COLO829 (cell line): Measurements from ENCODE around the gene UPF3A.
A peak's percentile ranks its signal among the peaks of the same experiment; 100 is the strongest.

Experiments used
- DNase-seq: peaks from one replicate; pipeline ENCODE4 v3.0.0; 2012; ENCODE audit warnings: low spot score

UPF3A gene

DNA sequence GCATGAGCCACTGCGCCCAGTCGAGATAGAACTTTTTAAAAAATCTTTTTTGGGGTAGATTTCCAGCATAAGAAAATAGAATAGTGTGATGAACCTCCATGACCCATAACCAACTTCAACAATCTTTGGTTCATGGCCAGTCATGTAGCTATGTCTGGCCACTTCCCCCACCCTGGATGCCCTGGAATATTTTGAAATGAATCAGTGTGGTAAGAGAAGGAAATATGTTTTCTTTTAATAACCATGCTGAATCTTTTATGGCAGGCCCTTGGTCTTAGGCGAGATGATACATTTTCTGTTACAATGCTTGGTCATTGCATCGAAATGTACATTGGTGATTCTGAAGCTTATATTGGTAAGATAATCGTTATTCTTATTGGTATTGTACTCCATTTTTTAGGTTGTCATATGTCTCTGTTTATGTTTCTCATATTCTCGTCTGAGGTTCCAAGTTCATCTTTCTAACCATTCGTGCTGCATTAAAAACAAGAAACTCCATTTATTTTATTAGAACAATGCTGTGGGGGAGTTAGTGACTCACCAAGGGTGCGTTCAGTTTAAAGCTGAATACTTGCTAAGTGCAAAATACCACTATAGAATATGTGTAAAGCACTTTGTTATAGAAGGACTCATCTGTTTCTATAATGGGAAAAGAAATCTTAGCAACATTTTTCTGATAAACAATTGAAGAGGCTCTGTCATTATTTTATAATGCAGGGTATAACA is 16.4 kb upstream of the UPF3A start:
- peak; percentile 50 for DNase-seq

DNA sequence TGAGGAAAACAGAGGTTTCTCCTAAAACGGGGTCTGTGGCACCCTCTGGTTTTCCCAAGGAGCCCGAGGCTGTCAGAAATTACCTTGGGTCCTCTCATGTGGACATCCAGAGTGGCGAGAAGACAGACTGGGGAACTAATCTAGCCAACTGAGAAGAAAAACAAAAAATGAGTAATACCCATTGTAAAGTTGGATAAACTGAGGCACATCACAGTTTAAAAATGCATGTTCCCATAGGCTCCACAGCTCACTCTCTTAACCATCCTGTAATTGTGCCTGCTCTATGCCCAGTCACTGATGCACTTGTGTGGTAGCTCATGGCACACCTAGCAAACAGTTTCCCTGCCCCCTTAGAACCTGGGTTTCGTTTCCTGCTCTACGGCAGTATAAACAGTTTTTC is 15.2 kb upstream of the UPF3A start:
- DNase-seq = no peak

- no peak for DNase-seq
Observed at GRCh38 chr13:114268344-114269280, 12.8 kb upstream of the UPF3A start.

GRCh38 chr13:114269281-114269770 is 12.1 kb upstream of the UPF3A start:
- DNase-seq = no peak

DNA sequence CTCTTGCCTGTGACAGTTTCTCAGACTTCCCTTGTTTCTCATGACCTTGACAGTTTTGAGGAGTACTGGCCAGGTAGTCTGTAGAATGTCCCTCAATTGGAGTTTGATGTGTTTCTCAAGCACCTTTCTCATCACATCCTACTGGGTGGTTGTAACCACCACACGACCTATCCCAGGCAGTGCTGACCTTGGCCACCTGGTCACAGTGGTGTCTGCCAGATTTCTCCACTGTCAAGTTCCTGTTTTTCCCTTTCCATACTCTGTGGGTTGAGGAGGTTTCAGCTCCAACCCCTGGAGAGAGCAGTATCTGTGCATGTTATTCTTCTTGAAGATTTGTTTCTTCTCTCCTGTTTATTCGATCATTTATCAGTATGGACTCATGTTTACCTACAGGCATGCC is 8.4 kb upstream of the UPF3A start:
- no peak for DNase-seq

DNA sequence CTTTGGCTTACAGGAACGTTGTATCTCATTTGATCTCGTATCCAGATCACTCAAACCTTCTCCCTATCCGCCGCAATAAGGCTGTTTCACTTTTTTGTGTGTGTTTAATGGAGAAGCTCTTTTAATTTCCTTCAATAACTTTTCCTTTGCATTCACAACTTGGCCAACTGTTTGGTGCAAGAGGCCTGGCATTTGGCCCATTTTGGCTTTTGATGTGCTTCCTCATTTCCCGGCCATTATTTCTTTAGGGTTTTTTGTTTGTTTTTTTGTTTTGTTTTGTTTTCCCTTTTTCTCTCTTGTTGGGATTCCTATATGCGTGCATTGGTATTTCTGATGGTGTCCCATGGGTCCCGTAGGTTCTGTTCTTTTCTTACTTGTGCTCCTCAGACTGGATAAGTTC is 6.1 kb upstream of the UPF3A start:
- DNase-seq = no peak

DNA sequence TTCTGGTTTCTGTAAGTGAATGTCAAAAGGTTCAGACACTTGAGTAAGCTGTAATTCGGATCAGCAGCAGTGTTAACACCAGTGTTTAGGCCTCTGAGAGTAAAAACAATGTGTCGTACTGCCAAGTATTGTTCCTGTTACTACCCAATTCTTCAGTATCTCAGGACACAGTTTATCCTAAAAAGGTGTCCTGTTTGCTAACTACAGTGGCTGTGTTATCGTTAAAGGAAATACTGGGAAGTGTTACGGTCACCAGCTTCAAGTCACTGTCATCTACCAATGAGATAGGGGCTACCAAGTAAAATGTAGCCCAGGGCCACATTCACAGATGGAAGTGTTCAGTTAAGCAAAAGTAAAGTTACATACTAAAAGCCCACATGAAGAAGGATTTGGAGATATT is 2.3 kb upstream of the UPF3A start:
- DNase-seq = no peak

- DNase-seq = no peak
Observed at GRCh38 chr13:114279758-114280355, 1.5 kb upstream of the UPF3A start.

DNA sequence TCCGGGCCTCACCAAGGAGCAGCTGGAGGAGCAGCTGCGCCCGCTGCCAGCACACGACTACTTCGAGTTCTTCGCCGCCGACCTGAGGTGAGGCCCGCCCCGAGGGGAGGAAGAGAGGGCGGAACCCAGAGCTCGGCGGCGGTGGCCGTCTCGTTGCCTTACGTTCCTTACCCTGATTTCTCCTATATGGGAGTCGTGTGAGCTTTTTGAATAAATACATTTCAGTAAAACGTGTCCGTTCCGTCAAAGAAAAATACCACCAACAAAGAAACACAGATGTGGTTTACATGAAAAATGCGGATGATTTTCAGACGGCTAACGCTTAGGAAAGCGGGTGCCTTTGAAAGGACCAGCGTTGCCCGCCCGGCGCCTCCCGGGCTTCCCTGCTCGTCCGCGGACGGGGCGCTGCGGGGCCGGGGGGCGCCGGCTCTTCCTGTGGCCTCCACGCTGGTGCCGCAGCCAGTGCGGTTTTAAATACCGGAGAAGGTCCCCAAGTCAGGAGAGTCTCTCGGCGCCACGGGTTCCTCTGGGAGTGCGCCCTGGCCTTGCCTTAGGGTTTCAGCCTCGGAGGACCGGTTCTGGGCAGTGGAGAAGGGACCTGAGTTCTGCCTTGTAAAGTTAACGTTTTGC is 755 bp downstream of the UPF3A start:
- peak; percentile 35 for DNase-seq

- no peak for DNase-seq
Observed at GRCh38 chr13:114283576-114283975, 2.2 kb downstream of the UPF3A start.

DNA sequence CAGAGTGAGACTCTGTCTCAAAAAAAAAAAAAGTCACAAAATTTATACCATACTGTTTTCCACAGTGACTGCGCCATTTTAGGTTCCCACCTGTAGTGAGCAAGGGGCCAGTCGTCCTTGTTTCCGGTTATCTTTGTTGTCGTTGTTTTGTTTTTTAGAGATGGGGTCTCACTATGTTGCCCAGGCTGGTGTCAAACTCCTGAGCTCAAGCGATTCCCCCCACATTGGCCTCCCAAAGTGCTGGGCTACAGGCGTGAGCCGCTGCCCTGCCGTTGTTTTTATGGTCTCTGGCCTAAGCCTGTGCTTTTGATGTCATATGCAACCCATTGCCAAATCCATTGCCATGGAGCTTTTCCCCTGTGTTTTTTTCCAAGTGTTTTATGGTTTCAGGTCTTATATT is 3.3 kb downstream of the UPF3A start:
- no peak for DNase-seq

DNA sequence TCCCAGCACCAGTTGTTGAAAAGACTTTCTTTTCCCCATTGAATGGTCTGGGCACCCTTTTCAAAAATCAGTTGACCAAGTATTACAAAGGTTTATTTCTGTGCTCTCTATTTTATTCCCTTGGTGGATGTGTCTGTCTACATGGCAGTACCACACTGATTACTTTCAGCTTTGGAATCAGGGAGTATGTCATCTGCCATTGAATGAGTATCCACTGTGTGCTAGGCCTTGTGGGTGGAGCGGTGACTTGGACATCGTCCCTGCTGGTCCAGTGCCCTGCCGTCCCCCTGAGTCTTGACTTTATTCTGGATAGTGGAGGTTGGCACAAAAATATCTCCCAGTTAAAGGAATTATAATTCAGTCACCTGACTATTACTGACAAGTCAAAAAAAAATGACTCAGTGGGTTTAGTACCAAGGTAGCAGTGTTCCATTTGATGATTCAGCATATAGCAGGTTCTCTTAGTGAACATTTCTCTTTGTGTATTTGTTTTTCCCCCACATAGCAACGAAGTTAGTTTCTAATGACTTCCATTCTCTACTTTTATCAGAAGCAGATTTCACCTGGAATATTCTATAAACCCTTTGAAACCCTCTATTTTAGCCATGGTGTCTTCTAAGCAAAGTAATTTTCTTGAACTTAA is 3.9 kb downstream of the UPF3A start:
- DNase-seq = no peak

- no peak for DNase-seq
Observed at GRCh38 chr13:114286808-114287207, 5.4 kb downstream of the UPF3A start.

DNA sequence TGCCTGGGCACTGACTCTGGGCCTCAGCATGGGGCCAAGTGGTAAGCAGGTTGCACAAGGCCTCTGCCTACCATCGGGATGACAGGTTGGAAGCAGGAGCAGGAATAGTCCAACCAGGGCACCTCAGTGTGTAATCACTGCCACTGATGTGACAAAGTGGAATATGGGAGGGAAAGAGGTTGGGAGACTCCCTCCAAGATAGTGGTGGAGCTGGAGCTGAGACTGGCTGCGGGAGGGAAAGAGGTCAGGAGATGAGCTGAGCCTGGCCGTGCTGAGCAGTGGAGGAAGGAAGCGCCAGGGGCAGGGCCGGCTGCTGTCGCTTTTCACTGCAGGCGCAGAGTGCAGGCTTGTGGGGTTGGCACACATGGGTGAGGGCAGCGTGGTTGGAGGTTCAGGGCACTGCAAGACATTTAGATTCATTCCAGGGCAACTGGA is 6.8 kb downstream of the UPF3A start:
- no peak for DNase-seq

GRCh38 chr13:114296448-114296847 is 15.0 kb downstream of the UPF3A start:
- DNase-seq = no peak

DNA sequence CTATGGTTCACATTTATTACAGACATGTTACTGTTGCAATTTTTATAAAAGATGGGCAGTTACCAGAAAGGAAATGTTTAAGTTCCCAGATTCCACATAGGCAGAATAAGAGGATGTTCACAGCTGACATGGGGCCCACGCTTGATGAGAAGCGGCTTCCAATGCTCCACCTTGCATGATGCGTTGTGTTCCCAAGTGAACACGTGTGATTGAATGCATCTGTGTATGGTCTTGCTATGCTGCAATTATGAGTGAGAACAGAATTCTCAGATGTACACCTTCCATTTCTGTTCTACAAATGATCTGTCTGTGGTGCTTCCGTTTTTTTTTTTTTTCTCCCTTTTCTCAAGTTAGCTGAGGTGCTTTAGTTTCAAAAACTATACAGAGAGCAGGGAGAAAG is 15.5 kb downstream of the UPF3A start:
- no peak for DNase-seq

GRCh38 chr13:114298866-114299265 is 17.5 kb downstream of the UPF3A start:
- no peak for DNase-seq

DNA sequence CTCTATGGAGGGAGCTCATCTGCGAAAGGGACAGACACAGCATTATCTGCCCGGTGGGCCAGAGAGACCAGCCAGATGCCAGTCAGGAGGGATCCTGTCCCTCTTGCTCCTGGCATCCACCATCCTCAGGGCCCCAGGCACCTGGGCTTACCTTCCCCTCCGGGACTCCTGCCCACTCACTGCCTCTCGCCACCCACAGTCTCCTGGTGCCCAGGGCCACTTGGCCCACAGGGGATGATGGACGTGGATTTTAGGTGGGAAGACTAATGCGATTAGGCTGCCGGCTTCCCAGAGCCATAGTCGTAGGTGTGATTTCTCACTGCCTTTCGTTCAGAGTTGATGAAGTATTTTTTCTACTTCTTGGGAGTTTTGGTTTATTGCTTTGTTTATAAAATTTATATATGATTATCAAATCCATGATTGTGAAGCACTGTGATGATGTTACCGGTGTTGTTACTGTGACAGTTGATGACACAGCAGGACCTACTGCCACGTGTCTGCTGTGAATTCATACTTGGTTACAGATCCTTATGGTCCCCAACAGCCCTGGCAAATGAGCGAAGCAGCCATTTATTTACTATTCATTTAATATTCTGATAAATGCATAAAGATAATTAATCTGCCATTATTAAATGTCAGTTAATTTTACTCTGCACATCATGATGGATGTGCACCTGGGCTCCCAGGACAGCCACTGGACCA is 18.4 kb downstream of the UPF3A start:
- DNase-seq = no peak

- DNase-seq = no peak
Observed at GRCh38 chr13:114303700-114304327, 22.4 kb downstream of the UPF3A start.

GRCh38 chr13:114304346-114305034 is 23.1 kb downstream of the UPF3A start:
- DNase-seq = no peak
